ENCODE data around the gene CTNNA3.

- TF ChIP-seq PBX3 (CRISPR knock-in tag; IDR thresholded peaks at IDR 0.05), result no peak
- TF ChIP-seq SETDB1 (IDR thresholded peaks at IDR 0.05; ENCODE audit: insufficient read length, low read length), result no peak
- TF ChIP-seq ZNF416 (tag by site-specific recombination; IDR thresholded peaks at IDR 0.05), result no peak
- TF ChIP-seq CTCF (tag by site-specific recombination; IDR thresholded peaks at IDR 0.05), result no peak
- no peak for TF ChIP-seq ZSCAN18 (tag by site-specific recombination; IDR thresholded peaks at IDR 0.05)
- no peak for TF ChIP-seq ZNF777 (tag by site-specific recombination; IDR thresholded peaks at IDR 0.05; ENCODE audit: borderline replicate concordance)
- TF ChIP-seq ZNF157 (tag by site-specific recombination; IDR thresholded peaks at IDR 0.05), result no peak
- TF ChIP-seq ZNF2 (tag by site-specific recombination; IDR thresholded peaks at IDR 0.05), result no peak
- no peak for TF ChIP-seq ZNF561 (tag by site-specific recombination; IDR thresholded peaks at IDR 0.05; ENCODE audit: borderline replicate concordance)
- TF ChIP-seq ZNF223 (tag by site-specific recombination; IDR thresholded peaks at IDR 0.05), result no peak
These were observed 39.4 kb upstream of the CTNNA3 start for GRCh38 chr10:67735430-67735829.
